GM19023 (cell line): Measurements from ENCODE around the gene GYG2.

Experiments used
- ATAC-seq: cut with Tn5 transposase; IDR thresholded peaks from one replicate; pipeline ENCODE4 v1.9.1; 2021; ENCODE audit warnings: mild to moderate bottlenecking, moderate library complexity; ENCODE audit not compliant: unreplicated experiment

The GYG2 gene

DNA sequence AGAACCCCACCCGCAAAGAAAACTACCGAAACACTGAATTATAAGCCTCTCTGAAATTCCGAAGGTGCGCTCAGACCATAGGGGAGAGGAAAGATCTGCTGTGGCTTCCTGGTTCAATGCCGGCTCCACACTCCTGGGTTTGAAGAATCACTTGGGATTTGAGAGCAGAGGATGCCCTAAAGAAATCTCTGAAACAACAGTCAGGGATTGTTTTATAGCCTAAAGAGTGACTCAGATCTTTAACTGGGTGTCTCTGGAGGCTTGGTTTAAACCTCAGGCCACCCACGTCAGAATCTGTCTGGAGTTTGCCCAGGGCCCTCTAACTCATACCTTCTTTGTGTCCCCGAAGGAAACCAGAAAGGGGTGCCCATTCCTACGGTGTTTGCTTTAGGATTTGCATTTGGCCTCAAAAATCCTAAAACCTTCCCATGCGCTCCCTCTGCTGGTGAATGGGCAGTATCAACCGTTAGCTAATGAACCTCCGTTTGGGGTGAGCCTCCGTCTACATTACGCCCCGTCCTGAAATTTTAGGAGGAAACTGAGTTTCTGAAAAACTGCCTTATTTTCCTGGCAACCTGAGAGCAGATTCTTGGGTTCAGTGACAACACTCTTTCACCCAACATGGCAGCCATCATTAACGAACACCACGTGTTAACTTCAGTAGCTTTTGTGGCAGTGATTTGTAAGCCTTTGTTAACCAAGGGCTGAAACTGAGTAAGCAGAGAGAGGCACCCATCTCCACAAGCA, 16.4 kb upstream of the GYG2 start:
- ATAC-seq: peak; percentile 64

GRCh38 chrX:2817036-2817435, 11.7 kb upstream of the GYG2 start:
- no peak for ATAC-seq

DNA sequence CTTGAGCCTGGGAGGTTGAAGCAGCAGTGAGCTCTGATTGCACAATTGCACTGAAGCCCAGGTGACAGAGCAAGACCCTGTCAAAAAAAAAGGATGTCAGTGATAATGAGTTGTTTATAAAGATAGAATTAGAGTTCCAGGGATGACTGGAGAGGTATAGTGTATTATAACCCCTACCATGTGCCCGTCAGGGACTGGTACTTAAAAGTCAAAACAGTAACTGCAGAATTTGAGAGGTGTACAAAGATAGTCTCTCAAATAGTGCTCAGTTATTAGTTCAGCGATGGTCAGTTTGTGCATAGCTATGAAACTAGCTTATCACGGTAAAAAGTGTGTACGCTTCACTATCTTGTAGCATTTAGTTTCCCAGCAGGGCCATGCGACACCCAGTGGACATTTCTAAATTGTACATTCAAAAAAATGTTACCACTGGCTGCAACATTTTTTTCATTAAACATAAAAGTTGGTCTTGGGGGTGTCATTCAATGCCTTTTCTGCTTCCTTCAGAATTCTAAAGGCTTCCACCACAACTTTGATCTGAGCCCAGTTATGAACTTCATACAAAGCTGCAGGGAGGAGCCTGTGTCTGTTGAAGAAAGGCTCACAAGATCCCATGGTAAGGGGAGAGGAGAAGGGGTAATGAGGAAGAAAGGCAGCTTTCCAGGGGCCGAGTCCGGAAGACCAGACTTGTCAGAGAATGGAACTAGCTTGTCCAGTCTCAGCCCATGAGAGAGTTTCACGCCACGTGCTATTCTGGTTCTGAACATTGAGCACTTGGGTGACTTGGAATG, 9.2 kb upstream of the GYG2 start:
- ATAC-seq: no peak

DNA sequence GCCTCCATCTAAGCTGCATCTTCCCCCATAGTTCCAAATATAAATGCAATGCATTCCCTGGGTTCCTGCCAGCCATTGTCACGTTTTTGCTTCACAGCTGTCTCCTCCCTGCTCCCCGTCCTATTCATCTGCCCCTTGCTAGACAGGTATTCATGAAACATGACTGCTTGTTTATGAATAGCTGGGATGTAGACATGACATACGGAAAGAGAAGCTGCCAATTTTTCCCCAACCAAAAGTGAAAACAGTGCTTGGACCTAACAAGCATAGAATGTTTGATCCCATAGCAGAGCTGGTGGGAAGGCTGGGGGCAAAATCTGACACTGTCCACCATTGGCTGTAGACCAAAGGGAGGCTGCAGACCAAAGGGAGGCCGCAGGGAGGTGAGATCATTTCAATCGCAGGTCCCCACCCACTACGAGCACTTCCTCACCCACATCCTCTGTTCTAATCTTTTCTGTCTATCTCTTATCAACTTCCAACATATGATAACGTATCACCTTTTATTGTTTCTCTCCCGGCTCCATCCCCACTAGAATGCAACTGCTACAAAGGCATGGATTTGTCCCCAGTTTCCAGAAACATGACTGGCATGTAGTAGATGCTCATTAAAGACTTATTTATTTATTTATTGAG, 8.5 kb upstream of the GYG2 start:
- no peak for ATAC-seq

DNA sequence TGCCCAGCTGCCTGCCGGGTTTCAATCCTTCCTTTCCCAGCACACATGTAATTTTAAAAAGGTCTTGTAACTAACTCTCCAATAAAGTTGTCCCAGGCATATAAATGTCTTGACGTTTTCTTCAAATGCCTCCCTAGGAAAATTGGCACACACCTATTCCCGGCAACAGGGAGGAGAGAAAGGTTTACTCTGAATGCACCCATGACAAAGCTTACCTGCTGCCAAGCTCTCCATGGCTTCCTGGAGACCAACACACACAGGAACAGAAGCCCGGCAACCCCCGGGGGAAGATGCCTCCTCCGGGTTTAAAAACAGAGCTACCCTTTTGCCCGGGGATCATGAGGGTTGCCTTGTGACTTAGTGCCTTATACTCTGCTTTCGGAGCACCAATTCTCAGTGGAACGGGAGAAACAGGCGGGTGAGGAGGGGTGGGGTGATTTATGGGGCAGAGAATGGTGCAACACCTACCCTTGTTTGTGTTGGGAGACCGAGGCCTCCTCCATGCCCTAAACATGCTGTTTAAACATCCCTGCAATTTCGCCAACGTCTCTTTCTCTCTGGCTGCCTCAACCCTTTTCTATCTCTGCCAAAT, 4.8 kb upstream of the GYG2 start:
- no peak for ATAC-seq

GRCh38 chrX:2824886-2825285, 3.8 kb upstream of the GYG2 start:
- ATAC-seq: no peak

GRCh38 chrX:2828959-2829411, 255 bp downstream of the GYG2 start:
- no peak for ATAC-seq

DNA sequence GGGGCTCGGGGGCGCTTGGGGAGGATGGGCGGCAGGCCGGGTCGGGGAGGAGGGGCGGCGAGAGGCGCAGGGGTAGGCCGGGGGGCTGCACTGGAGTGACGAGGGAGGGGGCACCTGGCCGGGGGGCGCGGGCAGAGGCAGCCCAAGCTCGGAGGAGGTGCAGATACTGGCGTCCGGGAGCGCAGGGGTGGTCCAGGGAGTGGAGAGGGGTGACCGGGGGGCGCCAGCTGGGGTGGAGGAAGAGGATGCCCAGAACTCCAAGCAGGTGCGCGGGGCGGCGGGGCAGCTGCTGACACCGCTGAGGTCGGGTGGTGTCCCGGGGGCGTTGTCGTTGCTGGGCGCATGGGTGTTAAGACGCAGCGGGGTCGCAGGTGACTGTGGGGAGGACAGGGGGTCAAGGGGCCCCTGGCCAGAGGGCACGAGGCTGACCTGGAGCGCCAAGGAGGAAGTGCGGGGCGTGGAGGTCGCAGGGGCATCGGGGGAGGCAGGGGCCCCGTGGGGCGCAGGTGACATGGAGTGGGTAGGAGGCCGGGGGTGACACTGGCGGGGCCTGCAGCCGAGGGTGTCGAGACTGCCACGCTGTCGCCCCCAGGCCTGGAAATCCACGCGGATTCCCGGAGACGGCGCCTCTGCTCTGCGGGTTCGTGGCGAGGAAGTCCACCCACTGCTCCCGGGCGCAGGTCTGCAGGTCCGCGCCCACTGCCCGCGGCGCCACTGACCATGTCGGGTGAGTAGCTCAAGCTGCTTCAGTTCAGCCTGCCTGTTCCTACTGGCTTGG, 928 bp downstream of the GYG2 start:
- ATAC-seq: no peak

- ATAC-seq: no peak
Observed at GRCh38 chrX:2831471-2832228, 2.9 kb downstream of the GYG2 start.

GRCh38 chrX:2837961-2838360, 9.2 kb downstream of the GYG2 start:
- no peak for ATAC-seq

DNA sequence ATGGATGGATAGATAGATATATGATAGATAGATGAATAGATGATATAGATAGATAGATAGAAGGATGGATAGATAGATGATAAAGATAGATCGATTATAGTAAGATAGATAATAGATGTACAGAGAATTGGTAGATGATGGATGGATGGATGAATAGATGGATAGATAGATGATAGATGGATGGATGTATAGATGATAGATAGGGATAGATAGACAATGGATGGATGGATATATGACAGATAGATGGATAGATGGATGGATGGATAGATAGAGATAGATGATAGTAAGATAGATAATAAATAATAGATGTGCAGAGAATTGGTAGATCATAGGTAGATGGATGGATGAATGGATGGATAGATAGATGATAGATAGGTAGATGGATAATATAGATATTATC, 12.2 kb downstream of the GYG2 start:
- ATAC-seq: no peak

DNA sequence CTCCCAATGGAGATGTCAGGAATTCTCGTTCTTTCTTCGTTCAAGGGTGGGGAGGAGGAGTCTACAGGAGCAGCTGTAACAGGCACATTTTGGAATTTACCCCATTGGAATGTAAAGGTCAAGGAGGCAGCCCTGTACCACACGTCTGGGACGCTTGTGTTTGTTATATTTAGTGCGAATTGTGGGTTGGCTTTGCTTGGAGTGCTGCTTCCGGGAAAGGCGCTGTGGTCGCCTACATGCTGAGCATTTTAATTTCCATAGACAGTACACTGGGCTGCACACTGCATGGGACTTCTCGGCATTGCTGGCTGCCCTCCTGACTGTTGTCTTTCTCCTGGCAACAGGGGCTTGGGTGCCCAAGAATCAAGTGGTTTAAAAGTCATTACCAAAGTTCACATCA, 12.8 kb downstream of the GYG2 start:
- ATAC-seq: no peak

- ATAC-seq: no peak
Observed at GRCh38 chrX:2846992-2847391, 18.3 kb downstream of the GYG2 start.

GRCh38 chrX:2848871-2849301, 20.2 kb downstream of the GYG2 start:
- ATAC-seq: no peak

DNA sequence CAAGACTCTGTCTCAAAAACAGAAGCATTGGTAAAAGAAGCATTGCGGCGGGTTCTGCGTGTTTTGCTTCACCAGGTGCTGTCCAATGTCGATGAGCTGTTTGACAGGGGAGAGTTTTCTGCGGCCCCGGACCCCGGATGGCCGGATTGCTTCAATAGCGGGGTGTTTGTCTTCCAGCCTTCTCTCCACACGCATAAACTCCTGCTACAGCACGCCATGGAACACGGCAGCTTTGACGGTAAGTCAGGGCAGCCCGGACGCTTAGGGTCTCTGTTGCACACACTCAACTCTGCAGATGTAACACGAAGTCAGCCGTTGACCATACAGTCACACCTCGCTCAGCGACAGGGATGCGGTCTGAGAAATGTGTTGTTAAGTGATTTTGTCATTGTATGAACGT, 26.2 kb downstream of the GYG2 start:
- ATAC-seq: no peak

DNA sequence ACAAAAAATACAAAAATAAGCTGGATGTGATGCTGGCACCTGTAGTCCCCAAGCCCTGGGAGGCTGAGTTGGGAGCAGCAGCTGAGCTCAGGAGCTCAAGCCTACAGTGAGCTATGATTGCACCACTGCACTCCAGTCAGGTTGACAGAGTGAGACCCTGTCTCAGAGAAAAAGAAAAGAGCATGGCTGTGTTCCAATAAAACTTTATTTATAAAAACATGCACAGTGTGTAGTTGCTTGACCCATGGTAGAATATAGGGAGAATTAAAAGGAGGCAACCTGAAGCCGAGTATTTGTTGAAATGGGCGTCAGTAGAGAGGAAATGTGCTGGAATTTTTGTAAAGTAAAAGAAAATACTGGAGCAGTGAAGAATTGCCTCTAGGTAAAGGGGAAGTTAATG, 27.0 kb downstream of the GYG2 start:
- no peak for ATAC-seq

GRCh38 chrX:2857566-2857965, 28.8 kb downstream of the GYG2 start:
- ATAC-seq: no peak

GRCh38 chrX:2859197-2859797, 30.6 kb downstream of the GYG2 start:
- no peak for ATAC-seq

DNA sequence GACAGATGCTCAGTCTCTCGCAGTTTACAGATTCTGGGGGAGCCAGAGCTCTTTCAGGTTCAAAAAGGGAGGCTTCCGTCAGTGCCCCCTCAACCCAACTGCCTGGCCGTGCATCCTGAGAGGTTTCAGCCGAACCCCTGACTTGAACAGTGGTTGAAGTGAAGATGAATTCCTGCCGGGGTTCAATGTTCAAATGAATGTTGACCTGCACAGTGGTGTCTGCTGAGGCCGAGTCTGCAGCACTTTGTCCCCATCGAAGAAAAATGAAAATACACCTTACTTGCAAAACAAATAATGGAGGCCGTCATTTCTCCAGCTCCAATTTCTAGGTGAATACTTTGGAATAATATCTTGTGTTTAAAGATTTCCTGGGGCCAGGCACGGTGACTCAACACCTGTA, 33.7 kb downstream of the GYG2 start:
- ATAC-seq: no peak

DNA sequence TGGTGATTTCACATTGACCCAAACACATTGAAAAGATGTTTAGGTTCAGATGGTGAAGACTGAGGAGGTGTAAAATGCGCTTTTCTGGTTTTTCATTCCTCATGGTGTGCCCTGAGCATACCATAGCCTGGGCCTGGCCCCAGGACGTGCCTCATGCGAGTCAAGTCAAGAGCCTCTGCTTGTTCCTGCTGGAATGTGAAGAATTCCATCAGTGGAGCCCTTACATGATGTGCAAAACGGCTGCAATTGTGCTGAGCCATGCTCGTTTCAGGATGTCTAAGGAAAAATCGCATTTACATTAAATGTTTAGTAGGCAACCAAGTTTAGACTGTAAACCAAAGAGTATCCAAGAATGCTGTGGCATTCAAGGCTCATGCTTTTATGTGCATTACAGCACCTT, 34.9 kb downstream of the GYG2 start:
- ATAC-seq: no peak
